ENCODE data around the gene ADCY6. TPM values are rescaled to one million over a fixed set of nuclear protein-coding genes. Genes with fewer than 3 reads are reported as not detected.

ADCY6 gene
- total and polyA plus RNA-seq, 2 donors (not counting 1 experiment from before 2014, with no cell fraction given) = 27.4 to 53.2 TPM

DNA sequence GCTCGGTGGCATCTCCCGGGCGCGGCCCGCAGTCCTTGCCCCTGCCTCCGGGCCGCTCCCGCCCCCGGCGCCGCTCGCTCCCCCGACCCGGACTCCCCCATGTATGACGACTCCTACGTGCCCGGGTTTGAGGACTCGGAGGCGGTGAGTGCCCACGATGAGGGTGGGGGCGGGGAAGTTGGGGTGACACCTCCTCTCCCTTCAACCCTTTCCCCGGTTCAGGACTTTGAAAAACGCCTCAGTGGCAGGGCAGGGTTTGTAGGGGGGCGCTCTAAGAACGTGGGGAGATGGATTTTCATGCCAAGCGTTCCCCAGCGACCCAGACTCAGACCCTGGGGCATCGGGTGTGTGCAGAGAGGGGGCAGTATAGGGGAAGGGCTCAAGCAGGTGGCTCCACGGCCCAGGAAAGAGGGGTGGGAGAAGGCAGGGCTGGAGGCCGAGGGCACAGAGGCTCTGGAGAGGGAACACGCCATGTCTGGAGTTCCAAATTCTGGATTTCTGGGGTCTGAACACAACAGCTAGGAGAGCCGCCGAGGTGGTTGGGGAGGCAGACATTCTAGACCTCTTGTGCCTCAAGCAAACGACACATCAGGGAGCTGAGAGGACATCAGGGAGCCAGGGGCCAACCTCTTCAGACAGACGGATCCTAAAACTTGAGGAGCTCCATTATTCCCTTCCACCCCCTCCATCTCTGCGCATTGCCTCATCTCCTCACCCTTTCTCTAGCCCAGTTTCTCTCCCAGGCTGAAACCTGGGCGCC is 30.1 kb upstream of the ADCY6 start:
- Histone ChIP-seq H3K9ac (ENCODE audit: insufficient read depth, low read length) (peak overlapping the region; percentile 39), H4K20me1 (ENCODE audit: control insufficient read depth, extremely low read depth, insufficient read depth, low read length) (no peaks in the 10 kb centered on the region), H3K79me2 (ENCODE audit: control insufficient read depth, insufficient read depth, low read length) (peaks cover 13% of the 10 kb centered on the region), H3K4me2 (ENCODE audit: extremely low read depth, insufficient read depth, low read length) (peak overlapping the region; percentile 66), H2AFZ (ENCODE audit: low read length) (no peak overlapping the region), H3K36me3 (ENCODE audit: control insufficient read depth, insufficient read depth, low read length) (peaks cover 1% of the 10 kb centered on the region), H3K4me1 (ENCODE audit: control insufficient read depth, extremely low read depth, insufficient read depth, low read length) (peaks cover 8% of the 10 kb centered on the region), H3K4me3 (replicated peaks in 1 of 4; ENCODE audit: control extremely low read depth in 1 of 4, insufficient read depth in 1 of 4, low read depth in 3 of 4, low read length in 4 of 4) (peak overlapping the region; percentile 35 to 72 (median 56)), H3K27me3 (ENCODE audit: control insufficient read depth, insufficient read depth, low read length) (no peaks in the 10 kb centered on the region), H3K9me3 (ENCODE audit: control insufficient read depth, insufficient read depth, low read depth, low read length) (no peaks in the 10 kb centered on the region), H3K27ac (ENCODE audit: insufficient read depth, low read length) (no peak overlapping the region)
- DNase-seq (ENCODE audit: low read depth in 2 of 2) = no peak
- TF ChIP-seq, protein P1, sequence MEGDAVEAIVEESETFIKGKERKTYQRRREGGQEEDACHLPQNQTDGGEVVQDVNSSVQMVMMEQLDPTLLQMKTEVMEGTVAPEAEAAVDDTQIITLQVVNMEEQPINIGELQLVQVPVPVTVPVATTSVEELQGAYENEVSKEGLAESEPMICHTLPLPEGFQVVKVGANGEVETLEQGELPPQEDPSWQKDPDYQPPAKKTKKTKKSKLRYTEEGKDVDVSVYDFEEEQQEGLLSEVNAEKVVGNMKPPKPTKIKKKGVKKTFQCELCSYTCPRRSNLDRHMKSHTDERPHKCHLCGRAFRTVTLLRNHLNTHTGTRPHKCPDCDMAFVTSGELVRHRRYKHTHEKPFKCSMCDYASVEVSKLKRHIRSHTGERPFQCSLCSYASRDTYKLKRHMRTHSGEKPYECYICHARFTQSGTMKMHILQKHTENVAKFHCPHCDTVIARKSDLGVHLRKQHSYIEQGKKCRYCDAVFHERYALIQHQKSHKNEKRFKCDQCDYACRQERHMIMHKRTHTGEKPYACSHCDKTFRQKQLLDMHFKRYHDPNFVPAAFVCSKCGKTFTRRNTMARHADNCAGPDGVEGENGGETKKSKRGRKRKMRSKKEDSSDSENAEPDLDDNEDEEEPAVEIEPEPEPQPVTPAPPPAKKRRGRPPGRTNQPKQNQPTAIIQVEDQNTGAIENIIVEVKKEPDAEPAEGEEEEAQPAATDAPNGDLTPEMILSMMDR (conservative IDR thresholded peaks at IDR 0.05 in 1 of 2, IDR thresholded peaks at IDR 0.05 in 1 of 2; ENCODE audit: low read depth in 1 of 2, low read length in 2 of 2) = peak in 1 of 2 donors; percentile 23
- no peak for TF ChIP-seq EZH2 (IDR thresholded peaks at IDR 0.05; ENCODE audit: low read length, missing control alignments)

DNA sequence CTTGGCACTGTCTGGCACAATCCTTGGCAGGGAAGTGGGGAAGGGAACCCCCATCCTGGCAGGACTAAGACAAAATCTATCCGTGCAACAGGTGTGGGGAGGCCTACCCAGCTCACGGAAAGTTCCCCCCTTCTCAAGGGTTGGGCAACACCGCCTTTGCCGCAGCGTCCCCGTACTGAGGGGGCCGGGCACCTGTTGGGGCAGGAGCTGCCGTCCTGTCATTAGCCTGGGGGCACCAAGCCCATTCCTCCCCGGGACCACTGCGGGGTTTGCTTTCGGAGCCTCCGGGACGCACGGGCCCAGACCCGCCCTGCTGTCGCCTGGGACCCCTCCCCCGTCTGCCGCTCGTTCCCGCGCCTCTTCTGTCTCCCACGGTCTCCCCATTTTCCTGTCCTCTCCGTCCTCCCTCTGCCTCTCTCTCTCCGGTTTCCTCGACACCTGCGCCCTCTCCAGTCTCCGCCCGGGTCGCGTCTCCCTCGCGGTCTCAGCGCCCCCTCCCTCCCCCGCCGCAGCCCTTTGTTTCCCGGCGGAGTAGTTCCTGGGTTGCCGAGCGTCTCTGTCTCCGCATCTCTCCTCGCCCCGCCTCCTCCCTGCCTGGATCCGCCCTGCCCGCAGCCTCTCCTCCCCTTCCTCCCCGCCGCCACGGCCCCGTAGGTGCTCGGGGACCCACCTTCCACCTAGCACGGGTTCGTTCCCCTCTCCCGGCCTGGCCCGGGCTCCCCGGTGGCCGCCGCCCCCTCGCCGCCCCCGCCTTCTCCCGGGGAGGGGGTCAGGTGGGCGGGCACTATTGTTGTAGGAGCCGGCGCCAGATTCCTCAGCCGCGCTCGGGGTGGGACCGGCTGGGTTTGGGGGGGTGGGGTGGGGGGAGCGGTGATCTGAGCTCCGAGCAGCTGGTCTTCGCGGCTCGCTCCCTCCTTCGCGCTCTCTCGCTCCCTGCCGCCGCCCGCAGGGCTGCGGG is 29.3 kb upstream of the ADCY6 start, which contains the start of gene CACNB3:
TSS of gene CACNB3 (plus strand) at position 624 of the 958 bp plus-strand sequence. CDS start 434 bp downstream, outside the sequence.
- DNase-seq (ENCODE audit: low read depth in 2 of 2) = peak; percentile 29 to 61
- peak within 1 kb of the TSS; percentile 39 for H3K9ac ChIP-seq (ENCODE audit: insufficient read depth, low read length)
- H2AFZ ChIP-seq (ENCODE audit: low read length) = no peak within 1 kb of the TSS

More for the DNA sequence above, 29.3 kb upstream of the ADCY6 start, which contains the start of gene CACNB3:
- H3K36me3 ChIP-seq (ENCODE audit: control insufficient read depth, insufficient read depth, low read length) = no peaks in the 10 kb centered on the region
- TF ChIP-seq EZH2 (IDR thresholded peaks at IDR 0.05; ENCODE audit: low read length, missing control alignments) = no peak
- TF ChIP-seq, protein P1 (conservative IDR thresholded peaks at IDR 0.05 in 1 of 2, IDR thresholded peaks at IDR 0.05 in 1 of 2; ENCODE audit: low read depth in 1 of 2, low read length in 2 of 2) = no peak
- H4K20me1 ChIP-seq (ENCODE audit: control insufficient read depth, extremely low read depth, insufficient read depth, low read length) = no peaks in the 10 kb centered on the region
- H3K27me3 ChIP-seq (ENCODE audit: control insufficient read depth, insufficient read depth, low read length) = no peaks in the 10 kb centered on the region
- H3K4me1 ChIP-seq (ENCODE audit: control insufficient read depth, extremely low read depth, insufficient read depth, low read length) = peaks cover 8% of the 10 kb centered on the region
- no peak within 1 kb of the TSS for H3K27ac ChIP-seq (ENCODE audit: insufficient read depth, low read length)
- H3K9me3 ChIP-seq (ENCODE audit: control insufficient read depth, insufficient read depth, low read depth, low read length) = no peaks in the 10 kb centered on the region
- H3K79me2 ChIP-seq (ENCODE audit: control insufficient read depth, insufficient read depth, low read length) = peaks cover 13% of the 10 kb centered on the region
- peak within 1 kb of the TSS; percentile 51 to 72 (median 59) for H3K4me3 ChIP-seq (replicated peaks in 1 of 4; ENCODE audit: control extremely low read depth in 1 of 4, insufficient read depth in 1 of 4, low read depth in 3 of 4, low read length in 4 of 4)
- H3K4me2 ChIP-seq (ENCODE audit: extremely low read depth, insufficient read depth, low read length) = peak within 1 kb of the TSS; percentile 84
